OCI-LY7 (cell line): ENCODE data around the gene TNPO1.

Experiments used
- CTCF ChIP-seq: fragments of 200-600 bp; sonication (generic); conservative IDR thresholded peaks from 2 replicates; pipeline ENCODE4 v1.5.1; 2014; ENCODE audit warnings: mild to moderate bottlenecking, antibody characterized with exemption, low read length, moderate library complexity, mixed read lengths
- EZH2phosphoT487 ChIP-seq: fragments of 200-600 bp; sonication (generic); IDR thresholded peaks from 2 replicates; pipeline ENCODE4 v1.6.1; 2018; ENCODE audit warnings: low read depth, borderline replicate concordance, mild to moderate bottlenecking, mixed run types, antibody characterized with exemption, low read length, moderate library complexity, mixed read lengths

- TF ChIP-seq EZH2phosphoT487 (no peak), CTCF (no peak)
These were observed 1.6 kb upstream of the TNPO1 start for GRCh38 chr5:72814864-72815263.
